HG03045 (cell line): Measurements from ENCODE around the gene TRMT10C.
A peak's percentile ranks its signal among the peaks of the same experiment; 100 is the strongest.
"Not testable (repeated sequence)": the region's sequence is repeated elsewhere in the genome, so short reads cannot be mapped to it uniquely, and the experiment has no call there.

Experiments used
- ATAC-seq: cut with Tn5 transposase; IDR thresholded peaks from one replicate; pipeline ENCODE4 v1.9.1; 2021; ENCODE audit warnings: mild to moderate bottlenecking, moderate library complexity; ENCODE audit not compliant: unreplicated experiment

Gene TRMT10C

DNA sequence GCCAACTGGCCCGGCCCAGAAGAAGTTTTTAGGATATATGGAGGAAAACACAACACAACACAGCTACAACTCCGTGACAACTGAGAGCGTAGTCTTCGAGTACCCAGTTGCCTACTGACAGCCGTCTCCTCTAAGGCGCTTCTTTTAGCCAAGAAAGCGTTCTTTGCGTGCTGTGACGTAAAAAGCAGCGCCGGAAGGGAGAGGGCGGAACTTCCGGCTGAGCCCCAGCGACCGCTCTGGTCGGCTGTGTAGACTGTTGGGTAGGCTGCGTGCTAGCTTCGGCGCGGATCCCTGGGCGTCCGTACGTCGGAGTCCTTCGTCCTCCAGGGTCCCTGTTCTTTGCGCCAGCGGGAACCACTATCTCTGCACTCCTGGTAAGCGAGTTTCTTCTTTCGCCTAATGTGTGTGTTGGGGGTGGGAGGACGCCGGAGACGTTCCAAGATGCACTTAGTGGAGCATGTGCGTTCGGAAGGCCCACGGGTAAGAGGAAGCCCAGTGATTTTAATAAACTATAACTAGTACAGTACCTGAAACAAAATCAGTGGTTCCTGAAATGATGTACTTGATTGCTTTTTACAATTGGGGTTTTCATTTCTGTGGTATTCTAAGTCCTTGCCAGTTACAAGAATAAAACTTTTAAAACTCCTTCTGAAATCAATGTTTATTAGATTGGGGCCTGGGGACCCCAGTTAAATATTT is at the start of gene TRMT10C:
TRMT10C (plus strand) TSS at position 239 of the 699 bp plus-strand sequence. CDS start 2,914 bp downstream, outside the sequence.
- peak; percentile 99 for ATAC-seq

DNA sequence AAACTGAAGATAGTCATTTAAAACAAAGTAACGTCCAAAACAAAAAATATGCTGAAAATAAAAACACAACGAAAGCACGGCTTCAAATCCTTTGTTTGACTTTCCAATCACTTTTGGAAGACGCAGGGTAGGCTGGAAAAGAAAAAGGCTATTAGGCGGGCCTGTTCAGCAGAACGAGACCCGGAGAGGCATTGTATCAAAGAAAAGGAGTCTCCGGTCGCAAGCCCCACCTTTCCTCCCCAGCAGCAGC is 49.3 kb upstream of the TRMT10C start:
- peak; percentile 24 for ATAC-seq

DNA sequence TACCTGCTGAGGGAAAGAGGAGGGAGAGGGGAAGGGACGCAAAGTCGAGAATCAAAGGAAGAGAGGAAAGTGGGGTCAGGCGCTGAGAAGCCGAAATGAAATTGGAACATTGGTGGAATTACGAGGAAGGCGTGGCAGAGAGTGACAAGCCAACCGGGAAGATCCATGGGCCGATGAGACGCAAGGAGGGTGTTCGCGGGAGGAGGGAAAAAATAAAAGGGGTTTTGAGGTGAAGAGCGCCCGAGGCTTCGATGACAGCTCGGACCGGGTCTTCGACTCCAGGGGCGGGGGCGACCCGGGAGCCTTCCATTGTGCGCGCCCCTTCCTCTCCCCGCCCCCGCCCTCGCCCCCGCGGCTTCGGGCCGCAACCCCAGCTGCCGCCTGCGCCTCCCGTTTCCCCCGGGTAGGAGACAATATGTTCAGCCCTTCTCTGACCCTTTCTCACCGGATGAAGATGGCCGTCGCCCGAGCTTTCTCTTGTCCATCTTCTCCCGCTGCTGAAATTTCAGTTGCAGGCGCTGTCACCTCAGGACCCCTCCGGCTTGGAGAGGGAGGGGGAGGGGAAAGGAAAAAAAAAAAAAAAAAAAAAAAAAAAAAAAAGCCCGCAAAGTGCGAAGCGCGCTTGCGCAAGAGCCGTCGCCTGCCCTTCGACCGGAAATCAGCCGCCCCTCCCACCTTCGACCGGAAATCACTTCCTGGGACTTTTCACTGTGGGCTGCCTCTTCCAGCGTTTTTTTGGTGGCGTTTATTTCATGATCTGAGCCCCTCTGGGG is 48.8 kb upstream of the TRMT10C start, which contains the start of gene SENP7:
SENP7 (minus strand) TSS at position 567 of the 773 bp plus-strand sequence; CDS start at position 485, 82 bp downstream.
- ATAC-seq: peak; percentile 67

DNA sequence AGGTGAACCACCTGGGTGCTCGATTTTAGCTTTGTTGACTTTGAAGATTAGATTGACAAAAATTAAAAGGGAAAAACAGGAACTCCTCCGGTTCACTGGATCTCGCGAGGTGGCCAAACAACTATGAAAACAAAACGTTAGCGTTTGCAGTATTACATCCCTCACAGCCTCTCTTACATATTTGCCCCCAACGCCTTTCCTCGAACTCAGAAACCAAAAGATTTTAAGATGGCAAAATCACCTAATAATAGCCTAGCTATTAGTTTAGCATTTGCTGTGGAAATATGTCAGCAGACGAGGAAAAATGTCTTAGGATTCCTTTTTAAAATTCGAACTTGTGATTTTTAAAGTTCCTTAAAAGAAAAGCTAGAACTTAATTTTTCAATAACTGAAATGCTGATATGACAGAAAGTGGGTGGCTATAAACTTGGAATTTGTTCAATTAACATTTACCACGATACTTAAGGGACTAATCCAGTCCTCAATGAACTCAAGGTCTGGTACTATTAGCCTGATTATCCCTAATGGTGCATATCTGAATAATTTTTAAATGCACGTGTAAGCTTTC is 48.2 kb upstream of the TRMT10C start:
- peak; percentile 32 for ATAC-seq

DNA sequence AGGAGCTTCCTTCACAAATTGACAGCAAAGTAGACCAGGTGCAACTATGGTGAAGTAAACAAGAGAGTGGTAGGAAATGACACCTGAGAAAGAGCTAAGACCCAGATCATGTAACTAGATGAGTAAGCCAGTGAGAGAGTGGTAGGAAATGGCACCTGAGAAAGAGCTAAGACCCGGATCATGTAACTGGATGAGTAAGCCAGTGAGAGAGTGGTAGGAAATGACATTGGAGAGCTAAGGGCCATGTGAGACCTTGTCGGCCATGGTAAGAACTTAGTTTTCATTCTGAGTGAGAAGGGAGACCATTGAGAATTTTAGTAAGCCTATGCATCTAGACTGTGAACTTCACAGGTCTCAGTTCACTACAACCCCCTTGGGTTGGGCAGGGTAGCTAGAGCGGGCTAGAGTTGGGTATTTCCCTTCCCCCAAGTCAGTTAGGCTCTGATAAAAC is 43.2 kb upstream of the TRMT10C start:
- peak; percentile 98 for ATAC-seq

DNA sequence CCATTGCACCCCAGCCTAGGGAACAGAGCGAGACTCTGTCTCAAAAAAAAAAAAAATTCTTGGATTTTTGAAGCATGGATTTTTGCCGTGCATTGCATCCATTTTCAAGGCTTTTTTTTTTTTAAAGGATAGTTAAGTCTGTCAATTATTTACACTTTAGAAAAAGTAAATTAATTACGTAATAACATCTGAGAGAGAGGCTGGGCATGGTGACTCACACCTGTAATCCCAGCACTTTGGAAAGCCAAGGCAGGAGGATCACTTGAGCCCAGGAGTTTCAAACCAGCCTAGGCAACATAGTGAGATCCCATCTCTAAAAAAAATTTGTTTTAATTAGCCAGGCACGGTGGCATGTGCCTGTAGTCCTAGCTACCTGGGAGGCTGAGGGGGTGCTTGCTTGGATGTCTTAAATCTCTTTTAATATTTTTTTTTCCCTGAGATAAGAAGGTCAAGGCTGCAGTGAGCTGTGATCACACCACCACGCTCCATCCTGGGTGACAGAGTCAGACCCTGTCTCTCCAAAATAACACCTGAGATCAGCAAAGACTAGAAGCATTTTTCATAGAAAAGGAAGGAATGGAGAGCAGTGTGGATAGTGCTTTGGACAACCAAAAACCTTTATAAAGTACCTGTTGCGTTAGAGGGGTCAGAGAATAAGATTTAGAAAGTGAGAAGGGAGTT is 41.8 kb upstream of the TRMT10C start:
- no peak for ATAC-seq

DNA sequence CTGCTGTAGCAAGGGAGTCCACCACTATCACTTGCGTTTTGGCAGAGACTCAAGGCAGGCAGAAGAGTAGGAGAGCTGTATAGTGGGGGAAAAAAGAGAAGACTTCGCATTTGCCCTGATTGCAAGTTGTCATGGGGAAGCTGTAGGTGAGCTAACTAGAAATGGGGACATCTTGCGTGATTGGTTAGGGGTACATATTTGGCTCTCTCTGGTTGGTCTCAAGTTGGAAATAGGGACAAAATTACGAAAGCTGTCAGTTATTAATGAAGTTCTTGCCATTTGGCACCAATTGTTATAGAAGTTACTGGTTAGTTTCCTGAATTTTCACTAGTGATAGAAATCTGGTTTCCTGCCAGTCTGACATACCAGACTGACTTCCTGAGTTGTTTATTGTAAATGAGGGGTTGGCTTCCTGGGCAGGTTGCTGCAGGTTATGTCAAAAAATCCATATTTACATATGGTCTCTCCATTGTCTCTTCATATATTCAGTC is 40.4 kb upstream of the TRMT10C start:
- no peak for ATAC-seq

DNA sequence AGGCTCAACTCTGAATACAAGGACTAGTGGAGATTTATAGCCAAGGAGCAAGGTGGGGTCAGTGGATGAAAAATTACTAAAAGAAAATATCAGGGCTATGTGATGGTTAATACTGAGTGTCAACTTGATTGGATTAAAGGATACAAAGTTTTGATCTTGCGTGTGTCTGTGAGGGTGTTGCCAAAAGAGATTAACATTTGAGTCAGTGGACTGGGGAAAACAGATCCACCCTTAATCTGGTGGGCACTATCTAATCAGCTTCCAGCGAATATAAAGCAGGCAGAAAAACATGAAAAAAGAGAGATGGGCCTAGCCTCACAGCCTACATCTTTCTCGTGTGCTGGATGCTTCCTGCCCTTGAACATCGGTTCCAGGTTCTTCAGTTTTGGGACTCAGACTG is 34.2 kb upstream of the TRMT10C start:
- ATAC-seq: no peak

DNA sequence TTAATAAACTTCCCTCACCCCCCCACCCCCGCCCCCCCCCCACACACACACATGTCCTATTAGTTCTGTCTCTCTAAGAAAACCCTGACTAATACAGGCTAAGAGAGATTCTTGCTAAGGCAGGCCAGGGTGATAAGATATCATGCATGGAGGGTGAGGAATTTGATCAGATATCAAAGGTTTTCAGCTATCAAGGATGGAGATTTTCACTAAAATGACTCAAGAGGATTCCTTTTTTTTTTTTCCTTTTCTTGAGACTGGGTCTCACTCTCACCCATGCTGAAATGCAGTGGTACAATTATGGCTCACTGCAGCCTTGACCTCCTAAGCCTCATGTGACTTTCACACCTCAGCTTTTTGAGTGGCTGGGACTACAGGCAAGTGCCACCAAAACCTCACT is 33.8 kb upstream of the TRMT10C start:
- ATAC-seq: no peak

DNA sequence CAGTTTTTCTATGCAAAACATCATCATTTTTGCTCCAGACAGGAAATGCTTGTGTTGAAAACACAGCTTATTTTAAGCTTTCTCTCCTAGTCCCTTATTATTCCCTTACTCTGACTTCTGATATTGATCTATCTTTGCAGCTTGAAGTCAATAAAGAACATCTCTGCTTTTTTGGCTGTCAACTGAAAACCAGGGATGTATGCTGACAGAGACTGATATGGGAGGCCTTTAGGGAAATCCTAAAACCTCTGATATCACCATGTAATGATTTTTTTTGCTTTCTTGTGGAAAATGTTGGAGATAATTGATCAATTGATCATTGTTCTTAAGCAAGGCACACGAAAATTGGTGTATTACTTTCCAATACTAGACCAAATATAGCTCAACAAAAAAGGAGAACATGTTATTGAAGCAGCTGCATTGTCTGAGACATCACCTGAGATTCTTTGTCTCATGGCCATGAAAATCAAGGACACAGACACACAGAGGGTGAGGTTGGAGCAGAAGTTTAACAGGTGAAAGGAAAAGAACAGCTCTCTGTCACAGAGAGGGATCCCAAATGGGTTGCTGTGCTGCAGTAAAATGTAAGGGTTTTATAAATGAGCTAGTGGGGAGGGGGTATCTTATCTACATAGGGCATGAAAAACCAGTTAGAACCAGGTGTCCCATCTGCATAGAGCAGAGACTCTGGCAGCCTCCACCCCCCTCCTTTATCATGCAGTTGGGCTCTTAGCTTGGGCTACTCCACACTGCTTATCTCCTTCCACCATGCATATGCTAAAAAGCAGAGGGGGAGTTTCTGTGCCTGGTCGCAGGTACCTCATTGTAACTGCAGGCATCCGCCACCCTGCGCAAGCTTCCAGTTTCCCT is 31.6 kb upstream of the TRMT10C start:
- ATAC-seq: no peak

DNA sequence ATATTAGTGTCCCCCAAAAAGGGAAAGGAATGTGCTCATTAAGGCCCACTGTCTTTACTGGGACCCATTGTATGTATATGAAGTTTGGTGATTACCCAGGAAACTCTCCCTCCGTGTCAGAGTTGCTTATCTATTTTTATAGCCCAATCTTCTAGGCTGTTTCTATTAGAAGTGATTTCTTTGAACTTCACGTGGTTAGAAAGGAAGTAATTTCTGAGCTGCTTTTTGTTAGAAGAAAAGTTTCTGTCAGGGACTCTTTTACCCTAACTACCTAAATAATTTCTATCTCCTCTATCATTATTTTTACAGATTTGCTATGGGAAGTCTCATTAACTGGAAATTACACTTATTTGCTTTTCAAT is 31.0 kb upstream of the TRMT10C start:
- ATAC-seq: no peak

DNA sequence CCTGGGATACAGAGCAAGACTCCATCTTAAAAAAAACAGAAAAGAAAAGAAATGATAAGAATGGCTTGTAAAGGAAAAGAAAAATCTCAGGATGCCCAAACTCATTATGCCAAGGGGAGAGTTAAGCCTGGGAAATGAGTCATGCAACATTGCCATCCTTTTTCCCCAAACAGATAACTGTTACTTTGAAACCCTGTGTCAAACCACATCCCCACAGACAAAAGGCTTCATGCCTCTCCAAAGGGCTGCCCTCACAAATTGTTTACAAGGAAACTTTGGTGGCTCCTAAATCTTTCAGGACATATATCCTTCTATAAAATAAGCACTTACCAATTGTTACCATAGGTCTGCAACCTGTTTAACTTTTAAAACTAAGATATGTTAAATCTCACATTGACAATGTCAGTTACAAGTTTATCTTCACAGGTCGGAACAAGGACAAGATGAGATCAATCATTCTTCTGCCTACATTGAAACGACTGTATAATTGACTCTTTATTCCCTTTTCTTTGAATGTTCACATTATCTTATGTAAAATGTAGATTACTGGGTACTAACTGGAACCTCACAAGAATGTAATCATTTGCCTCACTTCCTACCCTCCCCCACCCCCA is 30.1 kb upstream of the TRMT10C start:
- ATAC-seq: no peak

DNA sequence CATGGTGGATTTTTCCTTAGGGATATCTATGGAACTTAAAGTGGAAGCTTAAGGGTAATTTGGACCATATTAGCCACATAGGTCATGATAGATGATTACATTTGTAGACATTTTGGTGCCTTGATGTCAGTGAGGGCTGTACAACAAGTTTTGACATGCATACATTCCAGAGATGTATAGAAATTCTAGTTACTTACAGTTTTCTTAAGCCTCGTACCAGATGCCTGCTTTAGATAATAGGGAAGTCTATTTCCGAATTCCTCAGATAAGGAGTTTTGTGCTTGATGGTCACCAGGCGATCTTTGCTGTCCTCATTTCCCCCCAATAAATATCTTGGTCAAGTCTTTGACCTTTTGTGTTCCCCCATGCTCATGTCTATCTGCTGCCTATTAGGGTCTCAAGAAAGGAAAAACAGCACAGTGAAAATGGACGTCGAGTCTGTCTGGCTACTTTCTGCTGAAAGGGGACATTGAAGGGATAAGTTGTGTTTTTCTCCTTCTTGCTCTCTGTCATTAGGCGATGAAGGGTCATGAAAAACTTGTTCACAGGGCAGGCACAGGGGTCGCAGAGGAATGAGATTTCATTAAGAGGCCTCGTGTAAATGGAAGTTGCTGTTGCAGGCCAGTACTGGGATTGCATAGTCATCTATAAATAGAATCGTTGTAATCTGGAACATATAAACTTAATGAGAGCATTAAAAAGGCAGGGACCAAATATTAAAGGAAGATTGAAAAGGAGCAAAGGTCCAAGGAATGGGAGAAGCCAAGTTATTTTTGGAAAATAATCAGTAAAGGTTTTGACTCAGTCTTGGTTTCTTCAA is 28.7 kb upstream of the TRMT10C start:
- ATAC-seq: no peak

DNA sequence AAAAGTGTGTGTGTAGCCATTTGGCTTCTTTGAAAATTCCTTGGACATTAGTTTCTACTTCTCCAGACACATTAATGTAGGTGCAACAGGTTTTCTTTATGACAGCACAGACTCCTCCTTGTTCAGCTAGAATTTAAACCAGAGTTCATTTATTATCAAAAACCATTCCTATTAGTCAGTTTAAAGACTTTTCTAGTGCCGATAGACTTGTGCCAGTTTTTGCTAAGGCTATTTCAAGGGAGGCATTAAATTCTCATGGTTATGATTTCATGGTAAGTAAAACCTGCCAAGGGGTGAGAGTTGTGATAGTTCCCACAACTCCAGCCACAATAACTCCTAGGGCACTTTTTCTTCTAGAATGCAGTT is 28.1 kb upstream of the TRMT10C start:
- no peak for ATAC-seq

DNA sequence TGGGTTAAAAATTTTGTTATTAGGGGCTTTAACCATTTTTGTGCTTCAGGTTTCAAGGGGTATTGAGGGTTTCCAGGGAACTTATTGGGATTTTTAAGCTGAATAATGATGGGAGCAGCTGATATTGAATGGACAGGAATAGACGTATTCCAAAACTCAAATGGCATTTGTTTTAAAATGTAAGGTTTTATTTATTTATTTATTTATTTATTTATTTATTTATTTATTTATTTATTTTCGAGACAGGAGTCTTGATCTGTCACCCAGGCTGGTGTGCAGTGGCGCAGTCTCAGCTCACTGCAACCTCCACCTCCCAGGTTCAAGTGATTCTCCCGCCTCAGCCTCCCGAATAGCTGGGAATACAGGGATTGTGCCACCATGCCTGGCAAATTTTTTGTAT is 26.4 kb upstream of the TRMT10C start:
- ATAC-seq: no peak

DNA sequence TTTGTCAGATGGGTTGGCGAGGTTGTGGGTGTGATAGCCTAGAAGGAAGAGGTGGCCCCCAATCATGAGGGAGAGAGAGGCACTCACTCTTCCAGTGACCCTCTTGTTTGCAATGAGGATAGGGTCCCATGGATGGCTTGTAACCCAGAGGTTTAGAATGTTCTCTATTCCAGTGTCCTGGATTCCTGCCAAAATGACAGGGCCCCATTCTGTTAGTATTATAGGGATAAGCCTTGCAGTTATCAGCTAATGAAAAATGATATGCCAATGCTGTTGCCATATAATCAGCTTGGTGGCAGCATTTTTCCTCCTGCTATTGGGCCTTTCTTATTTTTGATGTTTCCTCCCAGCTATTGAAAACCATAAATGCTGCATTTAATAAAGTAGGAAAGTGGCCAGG is 25.4 kb upstream of the TRMT10C start:
- ATAC-seq: no peak

DNA sequence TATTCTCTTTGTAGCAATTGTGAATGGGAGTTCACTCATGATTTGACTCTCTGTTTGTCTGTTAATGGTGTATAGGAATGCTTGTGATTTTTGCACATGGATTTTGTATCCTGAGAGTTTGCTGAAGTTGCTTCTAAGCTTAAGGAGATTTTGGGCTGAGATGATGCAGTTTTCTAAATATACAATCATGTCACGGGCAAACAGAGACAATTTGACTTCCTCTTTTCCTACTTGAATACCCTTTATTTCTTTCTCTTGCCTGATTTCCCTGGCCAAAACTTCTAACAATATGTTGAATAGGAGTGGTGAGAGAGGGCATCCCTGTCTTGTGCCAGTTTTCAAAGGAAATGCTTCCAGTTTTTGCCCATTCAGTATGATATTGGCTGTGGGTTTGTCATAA is 24.7 kb upstream of the TRMT10C start:
- not testable (repeated sequence) for ATAC-seq

DNA sequence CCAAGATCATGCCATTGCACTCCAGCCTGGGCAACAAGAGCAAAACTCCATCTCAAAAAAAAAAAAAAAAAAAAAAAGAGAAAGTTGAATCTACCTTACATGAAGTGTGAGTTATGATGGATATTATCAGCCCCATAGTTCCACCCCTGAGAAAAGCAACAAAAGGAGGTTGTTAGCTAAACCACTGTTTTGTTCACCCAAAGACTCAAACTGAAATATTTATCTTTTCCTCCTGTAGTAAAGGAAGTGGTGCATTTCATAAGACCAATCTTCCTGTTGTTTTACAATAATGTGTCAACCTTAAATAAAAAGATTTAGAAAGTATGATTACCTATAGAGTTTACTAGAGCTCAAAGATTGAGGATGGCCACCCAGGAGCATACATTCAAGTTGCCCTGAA is 18.7 kb upstream of the TRMT10C start:
- ATAC-seq: no peak

DNA sequence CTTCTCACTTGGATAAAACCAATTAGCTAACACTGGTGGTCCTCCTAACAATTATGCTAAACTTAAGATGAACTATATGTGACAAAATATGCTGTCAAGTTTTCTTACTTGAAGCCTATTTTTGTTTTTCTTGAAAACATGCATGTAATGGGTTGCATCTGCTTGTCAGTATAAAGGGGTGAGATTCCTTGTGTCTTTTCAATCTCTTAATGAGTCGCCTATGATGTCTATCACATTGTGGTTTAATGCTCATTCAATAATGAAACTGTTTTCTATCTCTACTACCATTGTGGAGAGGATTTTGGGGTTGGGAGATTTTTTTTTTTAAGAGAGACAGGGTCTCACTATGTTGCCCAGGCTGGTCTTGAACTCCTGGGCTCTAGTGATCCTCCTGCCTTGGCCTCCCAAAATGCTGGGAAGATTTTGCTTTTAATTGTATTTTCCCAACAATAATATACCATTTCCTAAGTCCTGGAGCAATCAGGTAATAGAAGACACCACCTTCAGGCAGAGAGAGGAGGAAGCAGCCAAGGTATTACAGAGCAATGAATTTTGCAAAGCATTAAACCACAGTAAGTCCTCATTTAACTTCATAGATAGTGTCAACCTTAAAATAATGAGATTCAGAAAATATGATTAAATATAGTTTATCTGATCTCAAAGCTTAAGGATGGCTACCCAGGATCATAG is 17.4 kb upstream of the TRMT10C start:
- no peak for ATAC-seq
